HG03060 (cell line): ENCODE measurements around the gene SMC2.

Experiments used
- ATAC-seq: cut with Tn5 transposase; IDR thresholded peaks from one replicate; pipeline ENCODE4 v1.9.1; 2021; ENCODE audit warnings: low read depth, moderate number of reproducible peaks; ENCODE audit not compliant: unreplicated experiment

Gene SMC2

DNA sequence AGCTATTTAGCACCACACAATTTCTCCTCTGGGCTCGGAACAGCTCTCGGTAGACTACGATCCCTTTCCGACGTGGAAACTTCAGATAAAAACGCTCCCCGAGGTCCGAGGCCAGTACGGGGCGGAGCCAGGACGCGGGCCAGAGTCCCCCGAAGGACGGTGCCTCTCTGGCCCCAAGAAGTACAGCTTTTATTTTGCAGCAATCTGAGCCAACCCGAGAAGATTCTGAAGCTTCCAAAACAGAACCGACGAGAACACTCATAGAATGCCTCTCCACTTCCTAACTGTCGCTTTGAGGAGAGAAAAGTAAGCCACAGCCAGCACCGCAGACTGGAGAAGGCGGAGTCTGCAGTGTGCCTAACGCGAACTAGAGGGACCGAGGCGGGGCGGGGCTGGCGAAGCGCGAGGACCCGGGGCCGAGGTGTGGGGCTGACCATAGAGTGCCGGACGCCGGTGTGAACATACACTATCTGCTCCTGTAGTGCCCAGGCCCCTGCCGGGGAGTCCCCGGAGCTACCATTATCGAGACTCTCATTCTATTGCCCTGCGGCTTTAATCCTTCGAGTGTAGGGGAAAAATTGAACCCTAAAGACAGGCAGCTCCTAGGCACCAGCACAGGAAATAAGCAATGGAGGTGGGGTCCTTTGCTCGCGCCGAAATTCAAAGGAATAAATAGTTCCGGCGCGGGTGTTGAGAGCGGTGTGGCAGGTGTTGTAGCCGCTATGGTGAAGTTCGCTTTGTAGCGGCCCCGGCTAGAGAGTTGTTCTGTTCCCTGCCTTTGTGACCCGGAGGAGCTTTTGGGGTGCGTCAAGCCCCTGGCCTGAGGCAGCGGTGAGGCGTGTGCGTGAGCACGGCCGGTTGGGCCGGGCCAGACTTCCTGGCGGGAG, at the start of gene SMC2:
SMC2 (plus strand) TSS at position 663 of the 887 bp plus-strand sequence. CDS start 1,076 bp downstream, outside the sequence.
- ATAC-seq, result peak; percentile 76

DNA sequence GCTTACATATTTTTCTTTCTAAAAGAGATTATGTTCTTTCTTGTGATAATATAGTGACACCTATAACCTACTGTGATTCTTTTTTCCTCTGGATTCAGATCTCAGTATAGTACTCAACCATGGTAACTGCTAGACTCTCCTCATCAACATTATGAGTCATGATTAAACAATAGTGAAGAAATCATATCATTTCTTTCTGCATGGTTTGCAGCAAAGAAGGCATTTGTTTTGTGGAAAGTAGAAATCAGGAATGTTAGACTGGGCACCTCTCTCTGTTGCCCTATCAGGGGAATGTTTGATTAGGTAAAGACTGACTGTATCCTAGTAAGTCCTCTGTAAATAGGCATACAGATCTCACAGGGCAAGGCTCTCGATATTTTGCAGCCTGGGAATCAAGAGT, 25.6 kb upstream of the SMC2 start:
- no peak for ATAC-seq

DNA sequence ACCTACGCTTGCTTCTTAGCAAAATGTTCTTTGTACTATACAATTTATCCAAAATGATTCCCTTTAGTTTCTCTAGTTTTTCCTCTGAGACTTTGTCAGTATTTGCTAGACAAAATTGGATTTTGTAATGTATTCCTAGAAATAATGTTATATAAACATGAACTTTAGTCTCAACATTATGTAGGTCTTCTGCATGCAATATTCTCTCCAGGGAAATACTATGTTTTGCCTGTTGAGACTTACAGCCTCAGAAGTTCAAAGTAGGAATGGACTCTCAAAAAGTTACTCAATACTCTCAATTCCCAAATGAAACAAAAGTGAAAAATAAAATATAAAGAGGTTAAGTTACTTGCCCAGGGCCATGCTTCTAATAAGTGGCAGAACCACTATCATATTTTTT, 24.8 kb upstream of the SMC2 start:
- no peak for ATAC-seq

DNA sequence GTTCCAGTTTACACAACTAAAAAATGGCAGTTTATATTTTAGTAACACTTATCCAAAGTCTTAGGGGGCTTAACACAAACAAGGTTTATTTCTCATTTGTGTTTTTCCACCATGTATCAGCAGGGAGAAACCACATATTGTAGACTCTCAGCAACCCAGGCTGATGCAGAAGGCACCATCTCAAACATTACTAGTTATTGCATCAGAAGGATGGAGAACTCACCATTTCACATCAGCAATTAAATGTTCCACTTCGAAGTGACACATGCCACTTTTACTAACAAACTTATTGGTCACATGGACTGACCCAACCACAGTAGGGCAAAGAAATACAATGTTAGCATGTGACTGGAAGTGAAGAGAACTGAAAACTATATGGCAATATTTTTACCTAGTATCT, 22.5 kb upstream of the SMC2 start:
- no peak for ATAC-seq

DNA sequence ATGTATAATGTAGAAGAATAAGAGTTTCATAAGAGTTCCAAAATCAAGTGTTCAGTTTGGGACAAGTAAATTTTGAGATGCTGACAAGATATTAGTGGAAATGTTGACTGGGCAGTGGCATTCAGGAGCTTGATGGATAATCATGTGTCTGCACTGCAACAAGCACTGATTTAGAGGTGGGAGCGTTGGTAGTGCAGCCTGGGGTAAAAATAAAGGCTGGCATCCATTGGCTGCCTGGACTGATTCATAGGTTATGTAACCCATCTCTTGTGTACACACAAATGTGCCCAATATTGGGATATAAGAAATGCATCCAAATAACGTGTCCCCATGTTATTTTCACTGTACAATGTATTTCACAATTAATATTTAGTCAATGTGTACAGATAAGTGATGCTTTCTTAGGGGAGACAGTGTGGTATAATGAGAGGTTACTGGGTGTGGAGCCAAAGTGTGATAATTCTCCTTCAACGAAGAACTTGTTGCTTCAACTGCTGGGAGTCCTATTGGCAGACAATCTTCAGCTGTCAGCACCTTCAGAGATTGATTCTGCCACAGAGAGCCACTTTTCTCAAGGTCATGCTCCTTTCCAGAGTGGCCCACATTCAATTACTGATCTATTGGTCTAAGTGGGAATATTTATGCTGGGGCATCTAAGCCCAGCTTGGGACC, 20.9 kb upstream of the SMC2 start:
- no peak for ATAC-seq

DNA sequence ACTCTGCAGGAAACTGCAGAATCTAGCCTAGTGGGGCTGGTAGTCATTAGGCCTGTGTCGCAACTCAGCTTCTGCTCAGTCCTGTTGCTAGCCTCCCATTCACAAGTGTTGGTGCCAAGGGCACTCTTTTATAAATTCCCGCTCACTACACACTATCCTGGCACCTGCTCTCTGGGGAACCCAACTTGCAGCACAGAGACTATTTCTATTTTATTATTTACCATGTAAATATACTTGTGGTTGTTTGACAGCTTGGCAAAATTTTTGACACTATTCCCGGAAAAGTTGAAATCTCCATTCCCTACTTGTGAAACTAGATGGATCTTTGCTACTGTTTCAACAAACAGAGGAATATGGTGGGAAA, 20.4 kb upstream of the SMC2 start:
- no peak for ATAC-seq

DNA sequence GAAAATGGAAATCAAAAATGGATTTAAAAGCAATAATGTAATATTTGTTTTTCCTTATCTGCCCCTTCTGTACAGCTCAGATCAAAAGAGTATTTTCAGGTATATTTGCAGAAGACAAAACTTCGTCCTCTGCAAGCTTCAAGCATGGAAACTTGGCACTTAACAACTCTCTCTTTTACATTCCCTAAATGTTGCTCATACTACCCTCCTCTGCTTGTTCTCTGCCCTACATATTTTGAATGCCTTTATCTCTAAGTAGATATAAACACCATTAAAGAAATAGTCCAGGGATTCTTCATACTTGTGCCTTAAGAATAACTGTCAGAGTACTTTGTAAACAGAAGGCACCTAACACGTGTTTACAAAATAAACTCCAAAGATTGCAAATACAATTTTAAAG, 19.2 kb upstream of the SMC2 start:
- ATAC-seq, result no peak

DNA sequence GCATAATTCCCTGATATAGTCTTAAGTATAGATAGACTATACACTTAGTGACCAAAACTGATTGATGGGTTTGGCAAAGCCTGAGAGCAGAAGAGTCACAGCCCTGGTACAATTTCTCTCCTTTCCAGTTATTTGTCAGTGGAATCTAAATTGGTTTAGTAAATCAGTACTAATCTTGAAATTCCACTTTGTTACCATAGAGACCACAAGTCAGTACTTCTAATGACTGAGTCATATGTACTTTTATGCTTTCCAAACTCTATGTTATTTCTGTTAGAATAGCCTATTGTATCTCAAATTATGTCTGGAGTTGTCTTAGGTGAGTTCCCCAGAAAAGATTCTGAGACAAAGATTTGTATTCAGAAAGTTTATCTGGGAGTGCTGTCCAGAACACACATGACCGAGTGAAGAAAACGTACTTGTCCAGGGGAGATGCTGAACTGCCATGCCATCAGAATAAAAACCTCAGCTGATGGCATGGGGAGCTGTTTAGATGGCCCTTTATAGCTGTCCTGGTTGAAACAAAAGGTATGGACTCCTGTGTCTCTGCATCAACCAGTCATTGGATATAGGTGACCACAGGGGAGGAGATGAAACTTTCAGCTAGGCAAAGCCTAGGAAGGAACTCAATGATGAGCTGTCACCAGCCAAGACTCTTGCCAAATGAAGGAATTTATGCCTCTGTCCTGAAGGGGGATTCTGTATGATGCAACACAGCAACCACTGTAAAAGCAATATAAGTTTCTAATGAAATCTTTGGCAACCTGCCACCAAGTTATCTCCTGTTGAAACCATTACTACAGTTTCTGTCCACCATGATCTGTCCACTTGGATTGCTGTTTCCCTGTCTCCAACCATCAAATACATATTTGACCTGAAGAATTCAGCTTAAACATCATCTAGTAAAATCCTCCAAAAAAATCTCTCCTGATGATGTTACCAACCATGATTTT, 18.0 kb upstream of the SMC2 start:
- ATAC-seq, result no peak

DNA sequence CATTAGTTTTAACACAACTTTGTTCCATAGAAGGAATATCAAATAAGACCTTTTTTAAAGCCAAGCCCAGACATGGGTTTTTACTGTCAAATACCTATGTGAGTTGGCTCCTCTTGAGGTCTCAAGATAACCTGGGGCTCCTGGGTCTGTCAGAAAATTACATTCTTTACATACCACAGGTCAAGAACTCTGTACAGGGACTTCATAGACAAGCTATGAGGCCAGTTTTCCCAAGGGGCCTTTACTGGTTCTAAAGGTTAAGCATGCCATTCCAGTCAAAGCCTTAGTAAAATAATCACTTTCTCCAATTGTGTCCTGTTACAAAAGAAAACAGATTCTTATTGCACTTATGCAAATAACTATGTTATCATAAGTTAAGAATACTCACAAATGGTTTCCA, 15.5 kb upstream of the SMC2 start:
- ATAC-seq, result no peak

DNA sequence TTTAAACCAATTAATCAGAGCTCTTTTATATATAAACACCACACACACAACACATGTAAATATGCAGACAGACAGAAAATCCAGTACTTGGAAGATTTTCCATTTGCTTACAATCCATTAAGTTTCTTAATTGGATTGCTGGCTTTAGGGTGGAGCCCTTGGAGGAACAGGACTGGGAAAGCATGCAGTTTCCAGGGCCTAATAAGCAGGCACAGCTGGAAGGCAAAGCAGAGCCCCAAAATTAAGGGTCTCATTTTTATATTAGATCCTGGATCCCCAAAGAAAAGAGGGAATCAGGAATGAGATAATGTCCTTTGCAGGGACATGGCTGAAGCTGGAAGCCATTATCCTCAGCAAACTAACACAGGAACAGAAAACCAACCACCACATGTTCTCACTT, 13.1 kb upstream of the SMC2 start:
- ATAC-seq, result no peak

DNA sequence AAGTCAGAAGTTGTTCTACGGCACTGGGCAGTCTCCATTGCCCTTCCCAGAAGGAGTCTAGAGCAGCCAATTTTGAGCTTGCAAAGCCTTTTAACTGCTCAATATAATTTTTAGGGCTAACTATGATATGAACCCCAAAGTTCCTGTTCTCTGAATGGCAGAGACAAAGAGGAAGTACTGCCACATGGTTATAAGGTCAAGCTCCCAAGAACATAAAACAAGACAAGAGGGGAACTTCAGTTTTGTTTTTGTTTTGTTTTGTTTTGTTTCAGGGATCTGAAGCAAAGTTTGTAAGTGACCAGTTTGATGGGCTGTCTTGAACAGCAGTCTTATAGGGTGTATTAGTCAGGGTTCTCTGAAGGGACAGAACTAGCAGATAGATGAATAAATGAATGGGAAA, 11.9 kb upstream of the SMC2 start:
- no peak for ATAC-seq

DNA sequence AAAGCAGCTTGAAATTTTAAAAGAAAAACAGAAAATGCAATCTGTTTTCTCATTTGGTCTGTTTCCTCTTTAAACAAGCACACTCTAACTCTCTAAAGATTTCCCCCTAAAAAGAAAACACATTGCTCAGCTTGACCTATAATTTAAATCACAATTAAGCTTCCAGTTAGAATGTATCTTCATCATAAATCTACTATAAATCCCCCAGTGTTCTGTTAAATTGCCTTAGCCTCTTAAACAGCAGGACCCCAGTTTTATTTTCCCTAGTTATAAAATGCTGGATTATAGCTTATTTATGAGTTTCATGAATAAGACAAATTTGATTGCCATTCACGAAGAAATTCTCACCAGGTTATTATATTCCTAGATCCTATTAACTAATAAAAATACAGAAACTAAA, 8.6 kb upstream of the SMC2 start:
- ATAC-seq, result no peak

DNA sequence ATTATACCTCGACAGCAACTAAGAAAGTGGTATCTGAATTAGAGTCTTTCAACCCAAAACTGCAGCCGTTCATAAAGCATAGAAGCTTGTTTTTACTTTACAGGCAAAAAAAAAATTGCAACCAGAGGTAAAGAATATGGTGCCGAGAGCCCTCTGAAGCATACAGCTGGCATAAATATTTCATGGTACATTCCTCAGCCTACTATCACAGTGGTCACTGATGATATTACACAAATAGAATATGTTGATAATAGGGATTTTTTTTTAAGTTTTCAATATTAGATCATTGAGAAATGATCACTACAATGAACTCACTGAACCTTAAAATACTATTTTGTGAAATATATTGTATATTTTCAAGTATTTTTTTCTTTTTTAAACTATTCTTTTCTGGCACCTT, 6.2 kb upstream of the SMC2 start:
- ATAC-seq, result no peak

DNA sequence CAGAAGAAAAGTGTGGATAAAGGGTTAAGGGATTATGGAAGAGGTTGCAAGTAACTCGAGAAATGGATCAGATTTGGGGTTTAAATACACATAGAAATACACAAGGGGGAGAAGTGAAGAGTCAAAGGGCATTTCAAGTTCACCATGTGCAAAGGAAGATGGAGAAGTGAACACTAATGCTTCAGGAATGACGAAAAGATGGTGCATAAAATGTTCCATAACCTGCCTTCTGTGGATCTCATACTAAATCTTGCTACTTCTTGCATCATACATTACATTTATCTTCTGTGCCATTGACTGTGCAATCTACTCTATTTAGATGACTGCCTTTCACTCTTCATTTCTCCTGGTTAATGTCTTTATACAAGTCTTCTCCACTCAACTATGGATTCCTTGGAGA, 5.7 kb upstream of the SMC2 start:
- no peak for ATAC-seq

DNA sequence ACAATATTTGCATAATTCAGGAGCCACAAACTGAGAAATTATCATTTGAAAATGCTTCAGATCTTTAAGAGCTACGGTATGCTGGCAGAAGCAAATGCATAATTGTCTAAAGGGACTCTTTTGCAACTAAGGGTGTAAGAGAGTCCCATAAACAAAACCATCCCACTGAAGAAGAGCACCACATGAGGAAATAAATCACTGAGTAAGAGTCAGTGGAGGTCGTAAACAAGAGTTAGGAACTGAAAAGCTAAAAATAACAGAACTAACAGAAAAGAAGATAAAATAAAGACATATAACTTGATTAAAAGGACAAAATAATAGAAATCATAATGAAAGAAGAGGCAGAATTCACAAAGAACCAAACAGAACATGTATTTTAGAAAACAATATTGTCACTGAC, 3.5 kb upstream of the SMC2 start:
- ATAC-seq, result no peak

DNA sequence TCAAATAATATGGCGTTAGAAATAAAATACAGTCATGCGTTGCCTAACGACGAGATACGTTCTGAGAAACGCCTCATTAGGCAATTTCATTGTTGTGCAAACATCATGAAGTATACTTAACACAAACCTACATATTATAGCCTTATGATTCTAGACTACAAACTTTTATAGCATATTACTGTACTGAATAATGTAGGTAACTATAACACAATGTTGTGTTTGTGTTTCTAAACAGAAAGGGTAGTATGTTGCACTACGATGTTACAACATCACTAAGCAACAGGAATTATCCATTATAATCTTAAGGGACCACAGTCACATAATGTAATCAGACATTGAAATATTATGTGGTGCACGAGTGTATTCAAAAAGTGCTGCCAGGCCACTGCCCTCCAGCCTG, 3.0 kb upstream of the SMC2 start:
- ATAC-seq, result no peak

DNA sequence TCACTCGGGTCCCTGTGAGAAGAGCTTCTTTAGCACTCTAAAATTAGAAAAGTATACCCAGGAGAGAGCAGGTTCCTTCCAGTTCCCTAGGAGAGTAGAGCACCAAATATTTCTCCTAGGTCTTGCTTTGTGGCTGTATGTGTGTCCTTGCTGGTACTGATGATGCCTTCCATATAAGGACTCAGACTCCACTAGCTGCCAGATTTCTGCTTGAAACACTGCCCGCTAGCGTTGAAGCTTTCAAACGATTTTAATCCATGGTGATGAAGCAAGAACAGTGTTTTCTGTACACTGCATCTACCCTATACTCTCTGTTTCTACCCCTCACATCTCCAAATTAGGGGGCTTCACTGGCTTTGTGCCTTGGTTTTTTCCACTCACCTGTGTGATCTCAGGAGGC, 2.4 kb upstream of the SMC2 start:
- ATAC-seq, result no peak

DNA sequence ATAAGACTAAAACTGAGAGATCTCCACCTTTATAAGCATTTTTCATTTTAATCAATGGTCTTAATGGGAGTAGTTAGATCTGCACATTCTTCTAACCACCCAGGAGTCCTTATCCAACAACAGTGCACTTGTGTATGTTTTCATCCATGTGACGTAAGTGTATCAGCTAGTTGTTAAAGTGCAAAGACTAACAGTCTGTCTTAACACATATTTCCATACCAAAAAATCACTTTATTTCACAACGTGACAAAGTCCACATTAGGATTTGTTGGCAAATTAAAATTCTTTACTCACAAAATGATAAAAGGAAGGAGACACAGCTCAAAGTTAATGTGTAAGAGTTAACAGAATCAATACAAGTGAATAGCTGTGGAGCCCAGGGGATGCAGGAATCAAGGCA, 1.9 kb upstream of the SMC2 start:
- no peak for ATAC-seq

DNA sequence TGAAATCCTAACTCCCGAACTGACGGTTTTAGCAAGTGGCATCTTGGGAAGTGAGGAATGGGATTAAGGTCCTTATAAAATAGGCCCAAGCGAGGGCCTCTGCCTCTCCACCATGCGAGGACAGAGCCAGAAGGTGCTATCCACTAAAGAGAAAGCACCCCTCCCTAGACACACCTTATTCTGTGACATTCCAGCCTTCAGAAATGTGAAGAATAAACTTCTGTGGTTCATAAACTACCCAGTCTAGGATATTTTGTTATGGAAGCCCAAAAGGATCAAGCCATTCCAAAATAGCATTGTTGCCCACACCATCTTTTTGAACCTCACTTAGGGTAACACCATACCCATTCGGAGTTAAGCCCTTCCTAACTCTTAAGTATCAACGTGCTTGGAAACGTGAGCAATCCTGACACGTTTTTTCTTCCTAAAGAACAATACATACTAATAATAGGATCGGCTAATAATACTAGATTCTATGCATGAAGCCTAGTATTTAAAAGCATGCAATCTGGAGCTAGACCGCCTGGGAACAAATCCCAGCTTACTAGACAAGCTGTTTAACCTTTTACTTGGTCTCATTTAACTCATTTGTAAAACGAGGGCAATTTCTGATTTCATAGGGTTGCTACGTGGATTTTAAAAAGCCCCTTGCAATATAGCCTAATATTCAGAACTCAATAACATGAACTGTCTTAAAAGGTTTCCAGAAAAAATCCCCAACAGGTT, 1.1 kb upstream of the SMC2 start:
- no peak for ATAC-seq

DNA sequence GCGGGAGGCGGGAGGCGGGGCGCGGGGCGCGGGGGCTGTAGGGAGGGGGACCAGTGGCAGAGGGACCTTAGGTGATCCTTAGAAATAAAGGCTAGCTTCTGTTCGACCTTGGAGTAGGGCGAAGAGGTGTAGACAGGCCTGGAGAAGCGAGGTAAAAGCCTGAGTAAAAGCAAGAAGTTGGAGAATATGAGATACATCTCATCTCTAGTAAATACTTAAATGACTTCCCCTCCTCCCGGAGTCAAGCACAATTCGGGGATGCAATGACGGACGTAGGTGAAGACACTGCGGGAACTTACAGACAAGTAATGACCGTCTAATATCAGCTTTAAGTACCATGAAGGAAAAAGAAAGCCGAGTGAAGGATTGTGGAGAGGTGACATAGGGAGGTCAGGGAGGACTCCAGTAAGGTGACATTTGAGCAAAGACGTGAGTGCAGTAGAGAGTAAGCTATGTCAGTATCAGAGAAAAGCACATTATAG, 466 bp downstream of the SMC2 start:
- ATAC-seq, result no peak
